Measurements from ENCODE around the gene ATXN7L1.

- no peak for TF ChIP-seq POLR2AphosphoS5 (IDR thresholded peaks at IDR 0.05)
- no peak for TF ChIP-seq CTCF (IDR thresholded peaks at IDR 0.05)
- TF ChIP-seq POLR2A (IDR thresholded peaks at IDR 0.05; ENCODE audit: low read depth): no peak
- no peak for TF ChIP-seq EP300 (IDR thresholded peaks at IDR 0.05)
Observed at GRCh38 chr7:105861224-105861623, 15.2 kb downstream of the ATXN7L1 start.

Measured in esophagus muscularis mucosa (tissue), 4 donors.